Mucosa of rectum (tissue), 2 donors: ENCODE data around the gene RFX8.
"Not testable (repeated sequence)": the region's sequence is repeated elsewhere in the genome, so short reads cannot be mapped to it uniquely, and the experiment has no call there.

Experiments used
- H3K27ac ChIP-seq, 2 donors: one replicate each; pipeline ENCODE4 v1.7.0; 2013; ENCODE audit warnings: inconsistent platforms in 2 of 2, low read depth in 2 of 2, low read length in 2 of 2
- H3K27me3 ChIP-seq, 2 donors: one replicate each; pipeline ENCODE4 v1.7.0; 2013; ENCODE audit warnings: low read length in 2 of 2; ENCODE audit not compliant: control insufficient read depth in 2 of 2, insufficient read depth in 2 of 2
- H3K36me3 ChIP-seq, 2 donors: one replicate each; pipeline ENCODE4 v1.7.0; 2013; ENCODE audit warnings: low read length in 2 of 2; ENCODE audit not compliant: control insufficient read depth in 2 of 2, insufficient read depth in 2 of 2
- H3K4me1 ChIP-seq, 2 donors: one replicate each; pipeline ENCODE4 v1.7.0; 2013; ENCODE audit warnings: low read length in 2 of 2, mild to moderate bottlenecking in 1 of 2; ENCODE audit not compliant: control insufficient read depth in 2 of 2, insufficient read depth in 2 of 2
- H3K4me3 ChIP-seq, 2 donors: one replicate each; pipeline ENCODE4 v1.7.0; 2013; ENCODE audit warnings: low read length in 2 of 2
- H3K9ac ChIP-seq, 2 donors: one replicate each; pipeline ENCODE4 v1.7.0; 2013; ENCODE audit warnings: low read length in 2 of 2, low read depth in 1 of 2, mild to moderate bottlenecking in 1 of 2
- H3K9me3 ChIP-seq, 2 donors: one replicate each; pipeline ENCODE4 v1.7.0; 2013; ENCODE audit warnings: low read length in 2 of 2; ENCODE audit not compliant: control insufficient read depth in 2 of 2
- donor health status: healthy.
- donor health status: Normal muscosa, but diverticular disease.

Gene RFX8

GRCh38 chr2:101473911-101474701 is 806 bp downstream of the RFX8 start:
- Histone ChIP-seq H3K4me1 (peaks cover 0 to 3% of the 10 kb centered on the region in 2 donors), H3K27me3 (peaks cover 0 to 10% of the 10 kb centered on the region in 2 donors), H3K9me3 (no peaks in the 10 kb centered on the region), H3K27ac (no peak overlapping the region), H3K9ac (peak overlapping the region; percentile 8 to 45), H3K36me3 (no peaks in the 10 kb centered on the region), H3K4me3 (peak overlapping the region; percentile 46 to 57)

DNA sequence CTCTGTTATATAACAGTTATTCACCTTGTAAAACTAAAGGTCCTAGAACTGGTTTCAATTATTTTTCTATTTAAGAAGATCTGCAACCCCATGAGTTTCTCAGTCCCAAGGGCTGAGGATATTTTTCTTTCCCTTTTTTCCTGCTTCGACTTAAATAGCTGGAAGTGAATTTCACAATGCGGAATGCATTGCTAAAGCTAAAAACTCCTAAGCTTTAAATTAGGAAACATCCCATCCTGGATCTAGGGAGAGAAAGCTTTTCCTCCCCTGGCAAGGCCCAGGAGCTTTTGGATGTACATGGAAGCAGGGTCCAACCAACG is 1.4 kb downstream of the RFX8 start:
- peak overlapping the region; percentile 46 to 57 for H3K4me3 ChIP-seq
- no peaks in the 10 kb centered on the region for H3K36me3 ChIP-seq
- peaks cover 0 to 3% of the 10 kb centered on the region in 2 donors for H3K4me1 ChIP-seq
- no peaks in the 10 kb centered on the region for H3K9me3 ChIP-seq
- no peak overlapping the region for H3K27ac ChIP-seq
- peak overlapping the region in 1 of 2 donors; percentile 8 for H3K9ac ChIP-seq
- peaks cover 0 to 10% of the 10 kb centered on the region in 2 donors for H3K27me3 ChIP-seq

- peaks cover 0 to 8% of the 10 kb centered on the region in 2 donors for H3K27me3 ChIP-seq
- no peak overlapping the region for H3K9ac ChIP-seq
- H3K36me3 ChIP-seq, result no peaks in the 10 kb centered on the region
- H3K4me1 ChIP-seq, result peaks cover 0 to 3% of the 10 kb centered on the region in 2 donors
- no peak overlapping the region for H3K4me3 ChIP-seq
- H3K27ac ChIP-seq, result no peak overlapping the region
- no peaks in the 10 kb centered on the region for H3K9me3 ChIP-seq
Measured at GRCh38 chr2:101469863-101470262, 5.0 kb downstream of the RFX8 start.

GRCh38 chr2:101467306-101467705 is 7.6 kb downstream of the RFX8 start:
- H3K9me3 ChIP-seq, result no peaks in the 10 kb centered on the region
- no peak overlapping the region for H3K27ac ChIP-seq

GRCh38 chr2:101466426-101466825 is 8.5 kb downstream of the RFX8 start:
- H3K27me3 ChIP-seq, result no peaks in the 10 kb centered on the region
- H3K9me3 ChIP-seq, result no peaks in the 10 kb centered on the region
- no peaks in the 10 kb centered on the region for H3K4me1 ChIP-seq
- H3K27ac ChIP-seq, result no peak overlapping the region
- H3K36me3 ChIP-seq, result no peaks in the 10 kb centered on the region
- no peak overlapping the region for H3K9ac ChIP-seq
- no peak overlapping the region for H3K4me3 ChIP-seq

More at GRCh38 chr2:101467306-101467705, 7.6 kb downstream of the RFX8 start:
- Histone ChIP-seq H3K36me3 (no peaks in the 10 kb centered on the region), H3K4me3 (no peak overlapping the region), H3K4me1 (no peaks in the 10 kb centered on the region), H3K9ac (no peak overlapping the region), H3K27me3 (no peaks in the 10 kb centered on the region)

DNA sequence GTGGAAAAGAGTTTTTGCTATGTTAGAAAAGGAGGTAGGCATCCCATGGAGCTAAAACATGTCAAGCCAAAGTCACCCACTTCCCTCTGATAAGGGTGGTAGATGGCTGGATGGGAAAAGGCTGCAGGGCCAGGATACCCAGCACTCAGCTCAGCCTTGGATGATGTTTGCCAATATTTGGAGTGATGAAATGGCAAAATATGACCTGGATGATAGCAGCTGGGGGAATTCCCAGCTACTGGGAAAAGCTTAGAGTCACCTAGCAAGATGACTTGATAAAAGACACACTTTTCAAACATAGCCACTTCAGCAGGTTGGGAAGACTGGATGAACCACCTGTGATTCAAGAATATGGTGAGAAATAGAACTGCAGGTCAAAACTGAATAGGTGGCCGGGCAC is 10.1 kb downstream of the RFX8 start:
- H3K9me3 ChIP-seq, result no peaks in the 10 kb centered on the region
- H3K4me3 ChIP-seq, result no peak overlapping the region
- no peaks in the 10 kb centered on the region for H3K36me3 ChIP-seq
- no peaks in the 10 kb centered on the region for H3K27me3 ChIP-seq
- no peak overlapping the region for H3K27ac ChIP-seq
- no peaks in the 10 kb centered on the region for H3K4me1 ChIP-seq
- H3K9ac ChIP-seq, result no peak overlapping the region

GRCh38 chr2:101463911-101464641 is 10.8 kb downstream of the RFX8 start:
- no peaks in the 10 kb centered on the region for H3K9me3 ChIP-seq
- H3K27ac ChIP-seq, result no peak overlapping the region
- no peak overlapping the region for H3K4me3 ChIP-seq
- H3K36me3 ChIP-seq, result no peaks in the 10 kb centered on the region
- H3K27me3 ChIP-seq, result no peaks in the 10 kb centered on the region
- no peak overlapping the region for H3K9ac ChIP-seq
- no peaks in the 10 kb centered on the region for H3K4me1 ChIP-seq

GRCh38 chr2:101463421-101463820 is 11.5 kb downstream of the RFX8 start:
- H3K27ac ChIP-seq, result no peak overlapping the region
- no peak overlapping the region for H3K9ac ChIP-seq
- no peaks in the 10 kb centered on the region for H3K27me3 ChIP-seq
- H3K4me1 ChIP-seq, result no peaks in the 10 kb centered on the region
- no peaks in the 10 kb centered on the region for H3K9me3 ChIP-seq
- no peaks in the 10 kb centered on the region for H3K36me3 ChIP-seq
- H3K4me3 ChIP-seq, result no peak overlapping the region

DNA sequence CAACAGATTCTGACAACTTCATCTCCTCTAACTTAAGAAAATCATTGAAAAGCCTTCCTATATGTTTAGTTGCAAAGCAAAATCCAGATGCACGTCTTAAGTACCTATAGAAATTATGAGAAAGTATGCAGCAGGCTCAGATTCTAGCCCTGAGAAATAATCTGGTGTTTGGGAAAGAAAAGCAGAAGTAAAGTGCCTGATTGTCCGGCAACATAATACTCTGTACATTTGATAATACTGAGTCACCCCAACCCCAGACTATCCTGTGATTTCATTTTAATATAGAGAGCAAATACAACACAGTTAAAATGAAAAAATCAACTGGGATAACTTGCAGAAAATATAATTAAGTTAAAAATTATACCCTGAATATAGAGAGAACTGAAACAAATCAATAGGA is 13.5 kb downstream of the RFX8 start:
- no peaks in the 10 kb centered on the region for H3K9me3 ChIP-seq
- H3K27me3 ChIP-seq, result no peaks in the 10 kb centered on the region
- H3K4me3 ChIP-seq, result no peak overlapping the region
- no peak overlapping the region for H3K9ac ChIP-seq
- H3K36me3 ChIP-seq, result no peaks in the 10 kb centered on the region
- no peaks in the 10 kb centered on the region for H3K4me1 ChIP-seq
- H3K27ac ChIP-seq, result no peak overlapping the region

- not testable (repeated sequence) for H3K27me3 ChIP-seq, H3K9me3 ChIP-seq, H3K36me3 ChIP-seq, H3K4me1 ChIP-seq, H3K9ac ChIP-seq, H3K4me3 ChIP-seq, H3K27ac ChIP-seq
Measured at GRCh38 chr2:101454408-101454807, 20.5 kb downstream of the RFX8 start.
